Measurements from ENCODE around the gene KDM3B.
A peak's percentile ranks its signal among the peaks of the same experiment; 100 is the strongest.
"Not testable (repeated sequence)": the region's sequence is repeated elsewhere in the genome, so short reads cannot be mapped to it uniquely, and the experiment has no call there.

Gene KDM3B, protein sequence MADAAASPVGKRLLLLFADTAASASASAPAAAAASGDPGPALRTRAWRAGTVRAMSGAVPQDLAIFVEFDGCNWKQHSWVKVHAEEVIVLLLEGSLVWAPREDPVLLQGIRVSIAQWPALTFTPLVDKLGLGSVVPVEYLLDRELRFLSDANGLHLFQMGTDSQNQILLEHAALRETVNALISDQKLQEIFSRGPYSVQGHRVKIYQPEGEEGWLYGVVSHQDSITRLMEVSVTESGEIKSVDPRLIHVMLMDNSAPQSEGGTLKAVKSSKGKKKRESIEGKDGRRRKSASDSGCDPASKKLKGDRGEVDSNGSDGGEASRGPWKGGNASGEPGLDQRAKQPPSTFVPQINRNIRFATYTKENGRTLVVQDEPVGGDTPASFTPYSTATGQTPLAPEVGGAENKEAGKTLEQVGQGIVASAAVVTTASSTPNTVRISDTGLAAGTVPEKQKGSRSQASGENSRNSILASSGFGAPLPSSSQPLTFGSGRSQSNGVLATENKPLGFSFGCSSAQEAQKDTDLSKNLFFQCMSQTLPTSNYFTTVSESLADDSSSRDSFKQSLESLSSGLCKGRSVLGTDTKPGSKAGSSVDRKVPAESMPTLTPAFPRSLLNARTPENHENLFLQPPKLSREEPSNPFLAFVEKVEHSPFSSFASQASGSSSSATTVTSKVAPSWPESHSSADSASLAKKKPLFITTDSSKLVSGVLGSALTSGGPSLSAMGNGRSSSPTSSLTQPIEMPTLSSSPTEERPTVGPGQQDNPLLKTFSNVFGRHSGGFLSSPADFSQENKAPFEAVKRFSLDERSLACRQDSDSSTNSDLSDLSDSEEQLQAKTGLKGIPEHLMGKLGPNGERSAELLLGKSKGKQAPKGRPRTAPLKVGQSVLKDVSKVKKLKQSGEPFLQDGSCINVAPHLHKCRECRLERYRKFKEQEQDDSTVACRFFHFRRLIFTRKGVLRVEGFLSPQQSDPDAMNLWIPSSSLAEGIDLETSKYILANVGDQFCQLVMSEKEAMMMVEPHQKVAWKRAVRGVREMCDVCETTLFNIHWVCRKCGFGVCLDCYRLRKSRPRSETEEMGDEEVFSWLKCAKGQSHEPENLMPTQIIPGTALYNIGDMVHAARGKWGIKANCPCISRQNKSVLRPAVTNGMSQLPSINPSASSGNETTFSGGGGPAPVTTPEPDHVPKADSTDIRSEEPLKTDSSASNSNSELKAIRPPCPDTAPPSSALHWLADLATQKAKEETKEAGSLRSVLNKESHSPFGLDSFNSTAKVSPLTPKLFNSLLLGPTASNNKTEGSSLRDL (N-terminal part only)

DNA sequence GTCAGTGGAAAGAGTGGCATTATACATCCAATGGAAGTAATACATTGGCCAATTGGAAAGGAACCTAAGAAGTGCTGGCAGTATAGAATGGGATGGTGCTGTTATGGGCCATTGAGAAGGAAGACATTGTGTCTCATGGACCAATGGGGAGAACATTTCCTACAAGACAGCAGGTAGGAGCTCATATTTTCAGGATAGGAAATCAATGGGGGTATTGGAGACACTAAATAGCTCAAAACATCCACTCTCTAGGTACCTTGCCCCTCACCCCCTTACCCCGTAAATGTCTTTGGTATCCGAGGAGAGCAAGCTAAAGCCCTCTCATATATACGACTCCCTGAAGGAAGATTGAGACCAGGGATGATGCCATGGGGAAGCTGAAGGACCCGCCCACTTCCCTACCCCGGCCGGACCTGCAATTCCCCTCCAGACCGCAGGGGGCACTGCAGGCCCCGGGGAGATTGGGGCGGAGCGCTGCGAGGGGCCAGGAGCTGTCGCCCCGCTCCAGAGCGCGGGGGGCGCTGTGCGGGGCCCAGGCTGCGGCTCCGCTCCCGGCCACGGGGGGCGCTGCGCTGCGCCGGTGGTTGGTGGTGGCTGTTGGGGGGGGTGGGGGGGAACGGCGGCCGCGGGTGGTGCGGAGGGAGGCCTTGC is at the start of gene KDM3B:
Gene KDM3B (plus strand): TSS at position 615 of the 651 bp plus-strand sequence. CDS start 111 bp downstream, outside the sequence.
- no peak for TF ChIP-seq GATA1 (IDR thresholded peaks at IDR 0.05; ENCODE audit: low read depth, low read length)
- no peak for TF ChIP-seq POLR2A (IDR thresholded peaks at IDR 0.05; ENCODE audit: low read length)
- peak; percentile 96 to 98 for DNase-seq

DNA sequence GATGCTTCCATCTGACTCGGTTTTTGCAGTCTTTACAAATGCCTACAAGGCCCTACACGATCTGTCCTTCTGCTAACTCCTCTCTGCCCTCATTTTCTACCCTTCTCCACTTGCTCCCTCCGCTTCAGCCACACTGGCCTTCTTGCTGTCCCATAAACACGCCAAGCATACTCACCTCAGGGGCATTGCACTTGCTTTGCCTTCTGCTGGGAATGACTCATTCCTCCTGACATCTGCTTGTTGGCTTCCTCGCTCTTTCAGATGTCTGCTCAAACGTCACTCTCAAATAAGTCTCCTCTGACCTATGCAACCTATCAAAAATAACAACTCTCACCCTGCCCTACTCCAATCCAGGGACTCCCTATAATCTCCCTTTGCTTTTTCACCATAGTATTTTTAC is 49.1 kb upstream of the KDM3B start:
- DNase-seq: no peak
- TF ChIP-seq POLR2A (IDR thresholded peaks at IDR 0.05; ENCODE audit: low read length) (no peak), GATA1 (IDR thresholded peaks at IDR 0.05; ENCODE audit: low read depth, low read length) (no peak)

DNA sequence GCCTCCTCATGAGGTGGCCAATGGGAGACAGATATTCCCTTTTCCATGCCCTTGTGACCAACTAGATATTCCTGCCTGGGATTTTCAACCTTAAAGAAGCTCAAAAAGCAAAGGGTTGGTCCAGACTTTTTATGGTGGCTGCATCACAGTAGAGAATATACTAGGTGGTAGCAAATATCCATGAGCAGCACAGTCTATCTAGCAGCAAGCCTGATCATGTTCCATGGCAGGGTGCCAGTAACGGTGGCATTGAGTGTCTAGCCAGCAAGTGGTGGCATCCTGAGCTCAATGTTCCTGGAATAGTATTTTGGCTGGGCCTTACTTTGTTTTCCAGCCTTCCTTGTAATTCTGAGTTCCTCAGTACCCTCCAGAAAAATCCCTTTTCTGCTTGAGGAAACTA is 46.7 kb upstream of the KDM3B start:
- peak; percentile 83 to 92 for DNase-seq
- TF ChIP-seq GATA1 (IDR thresholded peaks at IDR 0.05; ENCODE audit: low read depth, low read length): no peak
- TF ChIP-seq POLR2A (IDR thresholded peaks at IDR 0.05; ENCODE audit: low read length): no peak

DNA sequence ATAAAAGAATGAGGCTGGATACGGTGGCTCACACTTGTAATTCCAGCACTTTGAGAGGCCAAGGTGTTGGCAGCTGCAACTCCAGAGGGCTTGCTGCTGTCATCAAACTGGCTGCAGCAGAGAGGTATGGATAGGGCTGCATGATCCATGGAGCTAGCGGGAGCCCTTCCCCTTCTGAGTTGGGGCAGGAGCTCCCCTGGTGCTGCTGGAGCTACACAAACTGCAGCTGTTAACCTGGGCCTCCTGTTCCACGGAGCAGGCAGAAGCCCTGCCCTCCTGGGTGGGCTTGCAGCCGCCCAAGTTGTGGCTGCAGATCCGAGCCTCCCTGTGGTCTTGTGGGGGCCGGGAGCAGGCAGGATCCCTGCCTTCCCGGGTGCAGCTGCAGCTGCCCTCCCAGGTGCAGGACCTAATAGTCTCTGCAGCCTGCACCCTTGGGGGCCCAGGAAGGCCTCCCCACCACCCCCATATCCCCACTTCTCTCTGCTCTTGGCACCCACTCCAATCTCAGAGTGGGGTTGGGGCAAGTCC is 36.7 kb upstream of the KDM3B start:
- DNase-seq: no peak
- no peak for TF ChIP-seq GATA1 (IDR thresholded peaks at IDR 0.05; ENCODE audit: low read depth, low read length)
- TF ChIP-seq POLR2A (IDR thresholded peaks at IDR 0.05; ENCODE audit: low read length): no peak

DNA sequence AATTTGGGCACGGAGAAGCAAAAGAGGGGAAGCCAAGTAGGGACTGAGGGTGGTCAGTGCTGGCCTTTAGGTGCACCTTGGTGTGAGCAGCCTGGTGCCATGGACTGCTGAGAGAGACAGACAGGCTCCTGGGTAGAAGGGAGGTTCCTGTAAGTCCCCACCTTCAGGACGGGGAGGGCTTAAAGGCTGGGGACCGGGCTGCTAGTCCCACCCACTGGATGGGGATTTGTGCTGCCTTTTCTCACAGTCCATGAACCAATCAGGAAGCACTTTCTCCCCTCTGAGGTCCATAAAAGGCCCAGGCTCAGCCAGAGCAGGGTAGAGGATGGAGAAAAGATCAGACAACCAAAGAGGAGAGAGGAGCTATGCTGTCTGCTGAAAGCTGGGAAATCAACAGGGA is 36.1 kb upstream of the KDM3B start:
- no peak for TF ChIP-seq GATA1 (IDR thresholded peaks at IDR 0.05; ENCODE audit: low read depth, low read length)
- TF ChIP-seq POLR2A (IDR thresholded peaks at IDR 0.05; ENCODE audit: low read length): no peak

DNA sequence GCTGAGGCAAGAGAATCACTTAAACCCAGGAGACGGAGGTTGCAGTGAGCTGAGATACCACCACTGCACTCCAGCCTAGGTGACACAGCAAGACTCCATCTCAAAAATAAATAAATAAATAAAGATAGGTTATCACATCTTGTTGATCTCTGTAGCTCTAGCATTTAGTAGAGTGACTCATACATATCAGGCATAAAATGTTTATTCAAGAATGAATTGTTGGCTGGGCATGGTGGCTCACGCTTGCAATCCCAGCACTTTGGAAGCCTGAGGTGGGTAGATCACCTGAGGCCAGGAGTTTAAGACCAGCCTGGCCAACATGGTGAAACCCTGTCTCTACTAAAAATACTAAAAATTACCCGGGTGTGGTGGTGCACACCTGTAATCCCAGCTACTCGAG is 34.3 kb upstream of the KDM3B start:
- DNase-seq: not testable (repeated sequence)

More for the DNA sequence above, 36.1 kb upstream of the KDM3B start:
- DNase-seq: no peak

DNA sequence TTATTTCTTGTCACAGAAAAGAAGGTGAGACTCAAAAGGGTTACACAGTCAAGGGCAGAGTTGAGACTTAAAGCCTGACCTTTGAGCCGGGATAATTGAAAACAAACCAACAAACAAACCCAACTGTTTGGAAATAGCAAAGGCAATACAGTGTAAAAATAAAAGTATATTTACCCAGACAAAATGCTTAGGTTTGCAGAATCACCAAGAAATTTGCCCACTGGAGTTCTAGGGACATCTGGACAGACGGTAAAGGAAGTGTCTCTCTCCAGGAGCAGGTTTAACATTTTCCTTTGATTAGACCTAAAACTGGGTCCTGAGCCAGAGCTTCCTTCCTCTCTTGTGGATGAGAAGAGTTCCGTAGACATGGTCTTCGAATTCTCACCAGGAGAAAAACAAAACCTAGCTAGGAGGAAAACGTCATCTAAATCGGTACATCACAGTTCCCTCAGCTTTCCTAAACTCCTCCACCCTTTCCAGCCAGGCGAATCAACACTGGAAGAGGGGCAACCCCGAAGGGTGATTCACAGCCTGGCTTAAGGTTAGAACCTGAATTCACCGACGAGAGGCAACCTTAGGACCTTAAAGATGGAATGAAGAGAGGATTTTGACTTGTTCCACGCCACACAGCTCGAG is 21.6 kb upstream of the KDM3B start:
- no peak for DNase-seq
- TF ChIP-seq GATA1 (IDR thresholded peaks at IDR 0.05; ENCODE audit: low read depth, low read length) (no peak), POLR2A (IDR thresholded peaks at IDR 0.05; ENCODE audit: low read length) (no peak)

DNA sequence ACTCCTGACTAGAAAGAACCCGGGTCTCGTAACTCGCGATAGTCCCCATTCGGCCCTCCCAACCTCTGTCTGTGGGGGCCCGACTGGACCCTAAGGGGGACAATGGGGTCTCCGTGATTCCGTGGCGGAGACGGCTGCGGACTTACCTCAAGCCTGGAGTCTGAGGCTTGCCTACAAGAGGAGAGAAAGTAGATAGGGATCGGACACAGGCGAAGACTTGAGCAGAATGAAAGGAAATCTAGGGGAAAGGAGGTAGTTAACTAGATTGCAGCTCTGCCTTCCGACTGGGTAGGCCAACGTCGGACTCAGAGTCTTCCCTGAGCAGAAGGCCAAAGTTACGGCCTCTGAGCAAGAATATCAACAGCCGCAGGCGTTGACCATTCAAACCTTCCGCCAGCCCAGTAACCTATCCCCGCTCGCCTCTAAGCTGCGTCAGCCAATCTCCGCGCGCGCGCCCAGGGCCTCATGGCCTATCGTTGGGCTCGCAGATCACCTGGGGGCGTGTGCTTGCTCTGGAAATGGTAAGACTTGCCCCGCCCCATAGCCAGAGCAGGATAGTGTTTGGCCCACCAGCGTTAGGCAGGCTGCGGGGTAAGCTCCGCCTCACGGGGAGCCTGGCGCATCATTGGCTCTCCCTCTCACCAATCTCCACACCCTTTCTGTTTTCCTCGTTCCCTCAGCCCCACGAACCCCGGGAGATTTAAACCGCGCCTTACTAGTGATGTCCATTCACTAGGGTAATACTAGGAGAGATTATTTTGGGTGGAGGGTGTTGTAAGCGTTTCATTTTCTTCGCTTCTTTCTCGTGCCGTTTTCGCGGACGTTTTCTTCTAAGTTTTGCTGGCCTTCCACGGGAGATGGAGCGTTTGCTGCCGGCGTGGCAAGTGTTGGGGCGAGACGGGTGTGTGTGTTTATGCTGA is 20.8 kb upstream of the KDM3B start, which contains the start of gene CDC25C:
Gene CDC25C (minus strand): TSS at position 356 of the 920 bp plus-strand sequence. CDS start 624 bp downstream, outside the sequence.
- DNase-seq: peak; percentile 99 to 100
- TF ChIP-seq GATA1 (IDR thresholded peaks at IDR 0.05; ENCODE audit: low read depth, low read length): no peak
- peak; percentile 97 for TF ChIP-seq POLR2A (IDR thresholded peaks at IDR 0.05; ENCODE audit: low read length)

DNA sequence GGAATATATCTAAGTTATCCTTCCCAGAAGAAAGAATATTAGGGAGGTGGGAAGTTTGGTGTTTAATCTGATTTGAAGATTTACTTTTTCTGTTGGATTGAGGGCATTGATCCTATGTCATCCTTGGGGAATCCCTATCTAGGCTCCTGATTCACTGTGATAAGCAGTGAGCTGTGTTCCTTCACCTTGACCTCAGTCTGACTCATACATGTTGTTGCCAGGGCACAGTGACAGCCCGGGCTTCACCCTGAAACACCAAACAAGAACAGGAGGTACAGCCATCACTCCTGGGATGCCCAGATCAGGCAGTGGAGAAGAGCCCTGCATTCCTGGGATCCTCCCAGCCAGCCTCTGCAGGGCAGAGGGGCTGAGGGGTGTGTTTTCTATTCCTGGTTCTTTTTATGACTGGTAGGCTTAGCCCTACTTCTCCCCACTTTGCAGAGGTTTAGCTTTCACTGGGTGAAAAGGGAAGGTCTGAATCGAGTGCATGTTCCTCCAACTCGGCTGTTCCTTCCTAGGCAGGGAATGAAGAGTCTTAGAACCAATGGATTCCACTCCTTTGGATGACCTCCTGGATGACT is 17.5 kb upstream of the KDM3B start:
- no peak for TF ChIP-seq GATA1 (IDR thresholded peaks at IDR 0.05; ENCODE audit: low read depth, low read length)
- TF ChIP-seq POLR2A (IDR thresholded peaks at IDR 0.05; ENCODE audit: low read length): no peak
- peak in 1 of 2 experiments; percentile 39 for DNase-seq

DNA sequence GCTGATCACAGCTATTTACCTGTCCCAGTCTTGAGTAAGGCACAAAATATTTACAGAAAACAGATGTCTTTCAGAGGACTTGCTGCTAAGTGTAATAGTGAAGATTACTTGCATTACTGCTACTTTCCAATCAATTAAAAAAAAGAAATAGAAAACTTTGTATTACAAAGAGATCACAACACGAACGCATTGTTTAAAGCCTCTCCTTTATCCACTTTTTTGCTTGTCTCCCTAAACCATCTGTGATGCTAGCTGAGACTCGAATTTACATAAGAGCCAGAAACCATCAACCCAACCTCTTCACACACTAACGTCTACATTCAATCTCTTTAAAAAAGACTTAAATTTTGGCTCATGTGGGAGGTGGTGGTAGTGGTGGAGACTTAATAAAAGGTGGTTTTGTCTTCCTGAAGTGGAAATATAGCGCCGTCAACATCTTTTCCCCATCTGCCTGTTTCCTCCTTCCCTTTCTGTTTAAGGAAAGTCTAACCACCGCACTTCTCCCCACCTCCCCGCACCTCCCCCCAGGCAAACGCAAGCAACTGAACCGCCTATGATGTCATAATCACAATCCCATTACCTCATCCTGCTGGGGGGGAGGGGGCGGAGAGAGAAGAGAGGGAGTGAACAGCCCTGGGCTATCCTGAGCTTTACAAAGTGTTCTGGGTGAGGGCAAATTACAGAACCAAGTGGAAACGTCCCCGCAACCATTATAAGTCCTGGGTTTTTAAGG is 15.4 kb upstream of the KDM3B start:
- no peak for TF ChIP-seq POLR2A (IDR thresholded peaks at IDR 0.05; ENCODE audit: low read length)
- TF ChIP-seq GATA1 (IDR thresholded peaks at IDR 0.05; ENCODE audit: low read depth, low read length): no peak
- DNase-seq: peak; percentile 93 to 96

All from erythroblast (primary cell).